SJSA1 (cell line): Measurements from ENCODE around the gene ZCCHC8. TPM values are rescaled to one million over a fixed set of nuclear protein-coding genes. Genes with fewer than 3 reads are reported as not detected.
A peak's percentile ranks its signal among the peaks of the same experiment; 100 is the strongest.
"Not testable (repeated sequence)": the region's sequence is repeated elsewhere in the genome, so short reads cannot be mapped to it uniquely, and the experiment has no call there.

Experiments used
- DNase-seq, 2 experiments: peaks; one replicate each; pipeline ENCODE4 v3.0.0-alpha.2; 2015 to 2020; ENCODE audit warnings: low spot score in 2 of 2, low read depth in 1 of 2
- H3K27ac ChIP-seq: fragments of 250-450 bp; sonication (Bioruptor Pico); 2 replicates; pipeline ENCODE4 v1.5.1; 2020; ENCODE audit warnings: mild to moderate bottlenecking, moderate library complexity
- H3K27me3 ChIP-seq: fragments of 250-450 bp; sonication (Bioruptor Pico); replicated peaks from 2 replicates; pipeline ENCODE4 v1.5.1; 2020; ENCODE audit warnings: mild to moderate bottlenecking, moderate library complexity
- H3K36me3 ChIP-seq: fragments of 250-450 bp; sonication (Bioruptor Pico); 2 replicates; pipeline ENCODE4 v1.5.1; 2020; ENCODE audit warnings: mild to moderate bottlenecking
- H3K4me1 ChIP-seq: fragments of 250-450 bp; sonication (Bioruptor Pico); replicated peaks from 2 replicates; pipeline ENCODE4 v1.6.1; 2021; ENCODE audit warnings: mild to moderate bottlenecking
- H3K4me3 ChIP-seq: fragments of 250-450 bp; sonication (Bioruptor Pico); 2 replicates; pipeline ENCODE4 v1.5.1; 2020; ENCODE audit warnings: mild to moderate bottlenecking
- H3K9me3 ChIP-seq: fragments of 250-450 bp; sonication (Bioruptor Pico); replicated peaks from 2 replicates; pipeline ENCODE4 v1.5.1; 2020; ENCODE audit warnings: mild to moderate bottlenecking
- total RNA-seq: library from RNA; depleted of rRNA; stranded (reverse); fragments of >200 nt; shearing (Covaris generic); gene quantifications from 2 replicates; pipeline ENCODE4 v1.2.3, GENCODE V29; 2014

The ZCCHC8 gene
- total RNA-seq, 1 experiment from 2014 or later, result 22.3 TPM

- no peaks in the 10 kb centered on the region for H3K9me3 ChIP-seq
- no peak overlapping the region for H3K27ac ChIP-seq
- peaks cover 42% of the 10 kb centered on the region for H3K4me1 ChIP-seq
- peaks cover 96% of the 10 kb centered on the region for H3K36me3 ChIP-seq
- no peak overlapping the region for H3K4me3 ChIP-seq
- H3K27me3 ChIP-seq, result no peaks in the 10 kb centered on the region
- DNase-seq, result no peak
Observed at GRCh38 chr12:122520676-122521075, 19.9 kb upstream of the ZCCHC8 start.

- Histone ChIP-seq H3K27me3 (no peaks in the 10 kb centered on the region), H3K9me3 (no peaks in the 10 kb centered on the region), H3K4me3 (no peak overlapping the region), H3K36me3 (peaks cover 98% of the 10 kb centered on the region), H3K4me1 (peaks cover 49% of the 10 kb centered on the region), H3K27ac (no peak overlapping the region)
- DNase-seq, result no peak
Observed at GRCh38 chr12:122519418-122519817, 18.7 kb upstream of the ZCCHC8 start.

- Histone ChIP-seq H3K9me3 (no peaks in the 10 kb centered on the region), H3K27me3 (no peaks in the 10 kb centered on the region), H3K4me1 (peaks cover 45% of the 10 kb centered on the region), H3K36me3 (peaks cover 94% of the 10 kb centered on the region), H3K4me3 (no peak overlapping the region), H3K27ac (peak overlapping the region; percentile 45)
- DNase-seq, result no peak
Observed at GRCh38 chr12:122518908-122519307, 18.2 kb upstream of the ZCCHC8 start.

GRCh38 chr12:122517877-122518276 is 17.1 kb upstream of the ZCCHC8 start:
- H3K27ac ChIP-seq, result peak overlapping the region; percentile 45
- H3K4me1 ChIP-seq, result peaks cover 35% of the 10 kb centered on the region
- H3K36me3 ChIP-seq, result peaks cover 92% of the 10 kb centered on the region

GRCh38 chr12:122516544-122517361 is 16.0 kb upstream of the ZCCHC8 start:
- H3K27ac ChIP-seq, result no peak overlapping the region
- no peaks in the 10 kb centered on the region for H3K9me3 ChIP-seq
- H3K4me1 ChIP-seq, result peaks cover 34% of the 10 kb centered on the region
- no peaks in the 10 kb centered on the region for H3K27me3 ChIP-seq
- no peak for DNase-seq
- H3K36me3 ChIP-seq, result peaks cover 92% of the 10 kb centered on the region
- H3K4me3 ChIP-seq, result no peak overlapping the region

More at GRCh38 chr12:122517877-122518276, 17.1 kb upstream of the ZCCHC8 start:
- Histone ChIP-seq H3K4me3 (no peak overlapping the region), H3K27me3 (no peaks in the 10 kb centered on the region), H3K9me3 (no peaks in the 10 kb centered on the region)
- DNase-seq, result peak; percentile 91 to 92

GRCh38 chr12:122515275-122515674 is 14.5 kb upstream of the ZCCHC8 start:
- Histone ChIP-seq H3K4me3 (no peak overlapping the region), H3K9me3 (no peaks in the 10 kb centered on the region), H3K4me1 (peaks cover 34% of the 10 kb centered on the region), H3K27me3 (no peaks in the 10 kb centered on the region), H3K27ac (no peak overlapping the region), H3K36me3 (peaks cover 92% of the 10 kb centered on the region)
- DNase-seq, result no peak

GRCh38 chr12:122513660-122514059 is 12.9 kb upstream of the ZCCHC8 start:
- DNase-seq, result no peak
- H3K9me3 ChIP-seq, result no peaks in the 10 kb centered on the region
- peaks cover 21% of the 10 kb centered on the region for H3K4me1 ChIP-seq
- no peak overlapping the region for H3K4me3 ChIP-seq
- no peak overlapping the region for H3K27ac ChIP-seq
- no peaks in the 10 kb centered on the region for H3K27me3 ChIP-seq
- peaks cover 92% of the 10 kb centered on the region for H3K36me3 ChIP-seq

- H3K36me3 ChIP-seq, result peaks cover 92% of the 10 kb centered on the region
- peaks cover 15% of the 10 kb centered on the region for H3K4me1 ChIP-seq
- H3K27ac ChIP-seq, H3K4me3 ChIP-seq, DNase-seq, H3K27me3 ChIP-seq, H3K9me3 ChIP-seq: not testable (repeated sequence)
Observed at GRCh38 chr12:122513028-122513427, 12.3 kb upstream of the ZCCHC8 start.

- no peaks in the 10 kb centered on the region for H3K27me3 ChIP-seq
- no peaks in the 10 kb centered on the region for H3K9me3 ChIP-seq
- H3K27ac ChIP-seq, result no peak overlapping the region
- peaks cover 98% of the 10 kb centered on the region for H3K36me3 ChIP-seq
- DNase-seq, result no peak
- no peaks in the 10 kb centered on the region for H3K4me1 ChIP-seq
- no peak overlapping the region for H3K4me3 ChIP-seq
Observed at GRCh38 chr12:122508163-122508562, 7.4 kb upstream of the ZCCHC8 start.

GRCh38 chr12:122506393-122506938 is 5.7 kb upstream of the ZCCHC8 start:
- Histone ChIP-seq H3K4me1 (peaks cover 3% of the 10 kb centered on the region; the same call in 1 of the 2 replicates), H3K36me3 (peaks cover 90% of the 10 kb centered on the region), H3K4me3 (no peak overlapping the region), H3K27me3 (no peaks in the 10 kb centered on the region), H3K27ac (no peak overlapping the region), H3K9me3 (no peaks in the 10 kb centered on the region)
- DNase-seq, result no peak

GRCh38 chr12:122505419-122506051 is 4.8 kb upstream of the ZCCHC8 start:
- H3K4me3 ChIP-seq, result no peak overlapping the region
- DNase-seq, result no peak
- no peak overlapping the region for H3K27ac ChIP-seq
- no peaks in the 10 kb centered on the region for H3K27me3 ChIP-seq
- peaks cover 8% of the 10 kb centered on the region; the same call in 1 of the 2 replicates for H3K4me1 ChIP-seq
- no peaks in the 10 kb centered on the region for H3K9me3 ChIP-seq
- peaks cover 82% of the 10 kb centered on the region for H3K36me3 ChIP-seq

- H3K27ac ChIP-seq, result no peak overlapping the region
- H3K9me3 ChIP-seq, result no peaks in the 10 kb centered on the region
- H3K27me3 ChIP-seq, result no peaks in the 10 kb centered on the region
- no peak overlapping the region for H3K4me3 ChIP-seq
- no peak for DNase-seq
- peaks cover 13% of the 10 kb centered on the region; the same call in 1 of the 2 replicates for H3K4me1 ChIP-seq
- H3K36me3 ChIP-seq, result peaks cover 71% of the 10 kb centered on the region
Observed at GRCh38 chr12:122503783-122504590, 3.3 kb upstream of the ZCCHC8 start.

GRCh38 chr12:122503147-122503751 is 2.5 kb upstream of the ZCCHC8 start:
- no peak for DNase-seq
- Histone ChIP-seq H3K36me3 (peaks cover 66% of the 10 kb centered on the region), H3K27ac (no peak overlapping the region)

More at GRCh38 chr12:122503147-122503751, 2.5 kb upstream of the ZCCHC8 start:
- no peak overlapping the region for H3K4me3 ChIP-seq
- H3K9me3 ChIP-seq, result no peaks in the 10 kb centered on the region
- no peaks in the 10 kb centered on the region for H3K27me3 ChIP-seq
- peaks cover 21% of the 10 kb centered on the region for H3K4me1 ChIP-seq
